Medulla oblongata (tissue), 1 donor: ENCODE data around the gene AGRN.
"Not testable (repeated sequence)": the region's sequence is repeated elsewhere in the genome, so short reads cannot be mapped to it uniquely, and the experiment has no call there.

ENCODE experiments used
- DNase-seq: peaks from one replicate; pipeline ENCODE4 v3.0.0-alpha.2; 2015; ENCODE audit errors: extremely low spot score

The AGRN gene

GRCh38 chr1:1051127-1051810, 31.3 kb downstream of the AGRN start:
- DNase-seq, result no peak

GRCh38 chr1:1052003-1052840, 32.3 kb downstream of the AGRN start:
- no peak for DNase-seq

DNA sequence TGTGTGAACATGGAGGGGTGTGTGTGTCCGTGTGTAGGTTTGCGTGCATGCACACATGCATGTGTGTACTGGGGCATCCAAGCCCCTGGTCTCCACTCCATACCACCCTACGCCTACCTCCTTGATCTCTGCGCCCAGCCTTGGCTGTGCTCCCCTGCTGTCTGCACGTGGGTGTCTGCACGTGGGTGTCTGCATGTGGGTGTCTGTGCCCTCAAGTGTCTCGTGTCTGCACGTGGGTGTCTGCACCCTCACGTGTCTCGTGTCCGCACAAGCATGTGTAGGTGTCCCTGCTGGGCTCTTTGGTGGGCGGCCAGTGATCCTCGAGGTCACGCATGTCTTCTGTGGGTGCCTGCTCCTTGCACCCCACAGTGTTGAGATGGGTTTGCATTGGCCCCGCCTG, 33.1 kb downstream of the AGRN start:
- no peak for DNase-seq

- no peak for DNase-seq
These were observed 33.8 kb downstream of the AGRN start for GRCh38 chr1:1053682-1054081.

GRCh38 chr1:1054099-1054700, 34.3 kb downstream of the AGRN start:
- DNase-seq, result no peak

DNA sequence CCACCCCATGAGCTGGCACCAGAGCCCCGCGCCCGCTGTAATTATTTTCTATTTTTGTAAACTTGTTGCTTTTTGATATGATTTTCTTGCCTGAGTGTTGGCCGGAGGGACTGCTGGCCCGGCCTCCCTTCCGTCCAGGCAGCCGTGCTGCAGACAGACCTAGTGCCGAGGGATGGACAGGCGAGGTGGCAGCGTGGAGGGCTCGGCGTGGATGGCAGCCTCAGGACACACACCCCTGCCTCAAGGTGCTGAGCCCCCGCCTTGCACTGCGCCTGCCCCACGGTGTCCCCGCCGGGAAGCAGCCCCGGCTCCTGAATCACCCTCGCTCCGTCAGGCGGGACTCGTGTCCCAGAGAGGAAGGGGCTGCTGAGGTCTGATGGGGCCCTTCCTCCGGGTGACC, 35.1 kb downstream of the AGRN start:
- no peak for DNase-seq

DNA sequence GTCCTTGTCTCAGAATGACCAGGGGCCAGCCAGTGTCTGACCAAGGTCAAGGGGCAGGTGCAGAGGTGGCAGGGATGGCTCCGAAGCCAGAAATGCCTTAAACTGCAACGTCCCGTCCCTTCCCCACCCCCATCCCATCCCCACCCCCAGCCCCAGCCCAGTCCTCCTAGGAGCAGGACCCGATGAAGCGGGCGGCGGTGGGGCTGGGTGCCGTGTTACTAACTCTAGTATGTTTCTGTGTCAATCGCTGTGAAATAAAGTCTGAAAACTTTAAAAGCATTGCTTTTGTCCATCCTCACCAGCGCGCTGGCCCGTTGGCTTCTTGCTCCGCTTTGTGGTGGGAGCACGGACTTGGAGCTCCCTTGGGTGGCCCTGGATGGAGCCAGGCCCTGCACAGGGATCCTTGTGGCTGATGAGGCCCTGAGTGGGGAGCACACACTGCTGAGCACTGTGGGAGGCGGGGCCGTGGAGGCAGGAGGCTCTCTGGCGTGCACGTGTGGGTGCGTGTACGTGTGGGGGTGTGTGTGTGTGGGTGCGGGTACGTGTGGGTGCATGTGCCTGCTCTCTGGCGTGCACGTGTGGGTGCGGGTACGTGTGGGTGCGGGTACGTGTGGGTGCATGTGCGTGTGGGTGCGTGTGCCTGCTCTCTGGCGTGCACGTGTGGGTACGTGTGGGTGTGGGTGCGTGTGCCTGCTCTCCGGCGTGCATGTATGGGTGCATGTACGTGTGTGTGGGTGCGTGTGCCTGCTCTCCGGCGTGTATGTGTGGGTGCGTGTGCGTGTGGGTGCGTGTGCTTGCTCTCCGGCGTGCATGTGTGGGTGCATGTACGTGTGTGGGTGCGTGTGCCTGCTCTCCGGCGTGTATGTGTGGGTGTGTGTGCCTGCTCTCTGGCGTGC, 36.2 kb downstream of the AGRN start:
- no peak for DNase-seq

DNA sequence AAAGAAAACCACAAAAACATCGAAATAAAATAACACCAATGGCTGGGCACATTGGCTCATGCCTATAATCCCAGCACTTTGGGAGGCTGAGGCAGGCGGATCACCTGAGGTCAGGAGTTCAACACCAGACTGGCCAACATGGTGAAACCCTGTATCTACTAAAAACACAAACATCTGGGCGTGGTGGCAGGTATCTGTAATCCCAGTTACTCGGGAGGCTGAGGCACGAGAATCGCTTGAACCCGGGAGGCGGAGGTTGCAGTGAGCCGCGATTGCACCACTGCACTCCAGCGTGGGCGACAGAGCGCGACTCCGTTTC, 37.8 kb downstream of the AGRN start:
- DNase-seq, result not testable (repeated sequence)

GRCh38 chr1:1058088-1058905, 38.4 kb downstream of the AGRN start:
- DNase-seq, result no peak

DNA sequence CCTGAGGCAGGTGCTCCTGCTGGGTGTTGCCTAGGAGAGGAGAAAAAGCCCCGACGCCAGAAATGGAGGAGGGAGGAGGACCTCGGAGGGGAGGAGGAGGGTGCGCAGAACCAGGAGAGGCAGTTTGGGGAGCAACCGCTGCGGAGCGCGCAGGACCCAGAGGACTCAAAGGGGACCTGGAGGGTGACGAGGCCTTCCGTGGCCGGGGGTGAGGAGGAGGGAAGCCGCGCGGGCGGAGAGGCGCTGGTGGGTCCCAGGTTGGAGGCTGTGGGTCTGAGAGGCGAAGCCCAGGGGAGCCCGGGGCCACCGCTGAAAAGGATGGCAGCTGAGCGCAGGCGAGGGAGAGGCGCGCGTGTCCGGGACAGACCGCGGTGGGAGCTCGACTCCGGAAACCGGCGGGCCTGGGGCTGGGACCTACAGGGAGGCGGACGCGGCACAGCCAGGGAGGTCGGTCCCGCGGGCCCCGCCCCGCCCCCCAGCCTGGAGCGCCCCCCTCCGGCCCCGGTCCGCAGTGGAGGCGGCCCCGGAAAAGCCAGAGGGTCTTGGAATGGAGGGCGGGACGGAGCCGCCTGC, 39.1 kb downstream of the AGRN start:
- DNase-seq, result no peak

GRCh38 chr1:1059494-1060280, 39.8 kb downstream of the AGRN start:
- DNase-seq, result peak; percentile 61

- DNase-seq, result no peak
These were observed 40.5 kb downstream of the AGRN start for GRCh38 chr1:1060281-1061000.

- no peak for DNase-seq
These were observed 41.9 kb downstream of the AGRN start for GRCh38 chr1:1061682-1062345.

DNA sequence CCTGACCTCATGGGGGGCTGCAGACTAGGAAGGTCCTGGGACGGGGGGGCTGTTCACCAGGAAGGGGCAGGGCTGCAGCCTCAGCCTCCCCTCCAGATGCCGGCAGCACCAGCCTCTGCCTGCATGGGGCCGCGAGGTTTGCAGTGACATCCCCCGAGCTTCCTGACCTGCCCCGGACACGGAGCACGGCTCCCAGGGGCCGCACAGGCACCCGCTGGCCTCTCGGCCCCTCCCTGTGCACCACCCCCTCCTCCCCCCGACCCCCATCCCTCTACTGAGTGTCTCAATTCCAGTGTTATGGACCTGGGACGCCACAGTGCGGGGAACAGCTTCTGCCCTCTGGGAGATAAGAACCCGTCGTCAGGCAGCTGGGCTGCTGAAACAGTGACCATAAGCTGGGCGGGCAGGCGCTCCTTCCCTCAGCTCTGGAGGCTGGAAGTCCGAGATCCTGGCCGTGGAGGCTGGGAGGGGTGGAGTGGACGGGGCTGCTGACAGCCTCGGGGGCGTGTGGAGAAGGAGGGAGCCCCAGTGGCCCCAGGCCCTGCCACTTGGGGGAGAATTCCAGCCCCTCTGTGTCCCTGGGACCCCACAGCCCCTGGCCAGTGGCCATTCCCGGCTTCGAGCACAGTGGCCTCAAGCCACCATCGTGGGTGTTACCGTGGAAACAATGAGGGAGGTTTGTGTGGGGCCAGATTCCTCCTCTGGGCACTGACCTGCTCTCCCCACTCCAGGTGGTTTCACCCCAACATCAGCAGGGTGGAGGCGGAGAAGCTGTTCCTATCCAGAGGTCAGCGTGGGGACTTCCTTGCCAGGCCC, 42.6 kb downstream of the AGRN start:
- DNase-seq, result no peak

DNA sequence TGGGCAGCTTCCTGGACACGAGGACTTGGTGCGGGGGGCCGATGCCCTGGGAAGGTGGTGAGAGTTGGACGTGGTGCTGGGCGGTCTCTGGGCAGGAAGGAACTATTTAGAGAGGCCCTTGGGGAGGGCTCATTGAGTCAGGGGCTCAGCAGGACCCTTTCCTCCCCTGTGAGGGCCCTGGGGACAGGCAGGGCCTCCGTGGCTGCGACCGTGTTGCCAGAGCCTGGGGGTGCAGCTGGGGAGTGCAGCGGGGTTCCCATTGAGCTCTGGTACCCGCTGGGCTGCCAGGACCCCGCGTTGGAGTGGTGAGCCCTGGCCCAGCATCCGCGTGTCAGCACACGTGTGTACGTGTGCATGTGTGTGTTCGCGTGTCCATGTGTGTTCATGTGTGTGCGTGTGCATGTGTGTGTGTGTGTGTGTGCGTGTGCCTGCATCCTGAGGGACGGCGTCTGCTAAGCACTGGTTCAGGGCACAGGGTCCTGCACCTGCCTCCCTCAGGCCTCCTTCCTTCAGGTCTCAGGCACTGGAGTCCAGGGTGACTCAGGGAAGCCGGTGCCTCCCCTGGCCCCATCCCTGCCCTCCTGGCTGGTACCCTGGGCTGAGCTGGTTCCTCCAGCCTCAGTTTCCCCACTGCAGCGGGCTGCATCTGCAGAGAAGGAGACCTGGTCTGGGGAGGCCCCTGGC, 43.5 kb downstream of the AGRN start:
- DNase-seq, result no peak

DNA sequence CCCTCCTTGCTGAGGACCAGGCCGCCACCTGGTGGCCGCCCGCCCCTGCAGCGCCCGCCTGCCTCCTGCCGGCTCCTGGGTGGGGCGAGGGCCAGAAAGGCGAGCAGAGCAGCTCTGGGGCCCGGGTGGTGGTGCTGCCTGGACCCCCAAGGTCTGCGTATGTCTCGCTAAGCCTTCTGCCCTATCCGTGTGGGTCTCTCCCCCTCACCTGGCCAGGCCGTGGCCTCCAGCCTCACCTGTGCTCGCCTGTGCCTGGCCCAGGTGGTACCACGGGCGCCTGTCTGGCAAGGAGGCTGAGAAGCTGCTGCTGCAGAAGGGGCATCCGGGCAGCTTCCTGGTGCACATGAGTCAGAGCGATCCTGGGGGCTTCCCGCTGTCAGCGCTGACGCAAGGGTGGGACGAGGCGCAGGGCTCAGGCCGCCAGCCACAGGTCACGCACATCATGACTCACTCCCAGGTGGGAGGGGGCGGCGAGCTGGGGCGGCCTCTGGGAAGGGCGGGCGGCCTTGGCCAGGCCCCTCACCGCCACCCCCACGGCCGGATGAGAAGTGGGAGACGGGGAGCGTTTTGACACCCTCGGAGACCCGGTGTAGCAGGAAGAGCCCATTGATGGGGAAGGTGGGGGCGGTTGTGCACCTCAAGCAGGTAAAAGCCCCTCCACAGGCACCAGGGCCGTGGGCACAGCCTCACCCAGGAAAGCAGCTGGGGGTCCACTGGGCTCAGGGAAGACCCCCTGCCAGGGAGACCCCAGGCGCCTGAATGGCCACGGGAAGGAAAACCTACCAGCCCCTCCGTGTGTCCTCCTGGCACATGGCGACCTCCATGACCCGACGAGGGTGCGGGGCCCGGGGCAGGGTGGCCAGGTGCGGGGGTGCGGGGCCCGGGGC, 44.3 kb downstream of the AGRN start:
- DNase-seq, result peak; percentile 10
